Measurements from ENCODE around the gene MCC.

The MCC gene

GRCh38 chr5:113337515-113338415 lies 150.5 kb downstream of the MCC start:
- Mint-ChIP-seq H3K9me3 (no peaks in the 10 kb centered on the region), H3K36me3 (ENCODE audit: low read depth) (no peaks in the 10 kb centered on the region), H3K27ac (peak overlapping the region; percentile 73 to 80 (median 77)), H3K4me1 (peaks cover 10% of the 10 kb centered on the region), H3K27me3 (ENCODE audit: low read depth) (no peaks in the 10 kb centered on the region), H3K4me3 (no peak overlapping the region)
- no peak for TF ChIP-seq CTCF (IDR thresholded peaks at IDR 0.05; ENCODE audit: unreplicated experiment in 3 of 3)

GRCh38 chr5:113336975-113337374 lies 151.3 kb downstream of the MCC start:
- H3K9me3 Mint-ChIP-seq, result no peaks in the 10 kb centered on the region

GRCh38 chr5:113333411-113333810 lies 154.8 kb downstream of the MCC start:
- no peaks in the 10 kb centered on the region for H3K27me3 Mint-ChIP-seq (ENCODE audit: low read depth)
- no peak overlapping the region for H3K4me3 Mint-ChIP-seq
- H3K4me1 Mint-ChIP-seq, result peaks cover 17% of the 10 kb centered on the region
- H3K27ac Mint-ChIP-seq, result no peak overlapping the region
- H3K9me3 Mint-ChIP-seq, result no peaks in the 10 kb centered on the region
- no peak for TF ChIP-seq CTCF (IDR thresholded peaks at IDR 0.05; ENCODE audit: unreplicated experiment in 3 of 3)
- H3K36me3 Mint-ChIP-seq (ENCODE audit: low read depth), result no peaks in the 10 kb centered on the region

More at GRCh38 chr5:113336975-113337374, 151.3 kb downstream of the MCC start:
- peak overlapping the region; percentile 53 to 80 (median 73) for H3K27ac Mint-ChIP-seq
- no peaks in the 10 kb centered on the region for H3K27me3 Mint-ChIP-seq (ENCODE audit: low read depth)
- no peak overlapping the region for H3K4me3 Mint-ChIP-seq
- peaks cover 10% of the 10 kb centered on the region for H3K4me1 Mint-ChIP-seq
- TF ChIP-seq CTCF (IDR thresholded peaks at IDR 0.05; ENCODE audit: unreplicated experiment in 3 of 3), result peak; percentile 33 to 42 (median 42)
- no peaks in the 10 kb centered on the region for H3K36me3 Mint-ChIP-seq (ENCODE audit: low read depth)

GRCh38 chr5:113331209-113331551 lies 157.1 kb downstream of the MCC start:
- no peak overlapping the region for H3K4me3 Mint-ChIP-seq
- TF ChIP-seq CTCF (IDR thresholded peaks at IDR 0.05; ENCODE audit: unreplicated experiment in 3 of 3), result no peak
- H3K9me3 Mint-ChIP-seq, result no peaks in the 10 kb centered on the region
- H3K4me1 Mint-ChIP-seq, result peaks cover 7% of the 10 kb centered on the region
- H3K27me3 Mint-ChIP-seq (ENCODE audit: low read depth), result no peaks in the 10 kb centered on the region
- H3K27ac Mint-ChIP-seq, result no peak overlapping the region
- no peaks in the 10 kb centered on the region for H3K36me3 Mint-ChIP-seq (ENCODE audit: low read depth)

GRCh38 chr5:113330533-113331208 lies 157.6 kb downstream of the MCC start:
- no peaks in the 10 kb centered on the region for H3K27me3 Mint-ChIP-seq (ENCODE audit: low read depth)
- no peaks in the 10 kb centered on the region for H3K36me3 Mint-ChIP-seq (ENCODE audit: low read depth)
- no peaks in the 10 kb centered on the region for H3K9me3 Mint-ChIP-seq
- TF ChIP-seq CTCF (IDR thresholded peaks at IDR 0.05; ENCODE audit: unreplicated experiment in 3 of 3), result peak; percentile 53 to 71 (median 57)
- no peak overlapping the region for H3K4me3 Mint-ChIP-seq
- peaks cover 7% of the 10 kb centered on the region for H3K4me1 Mint-ChIP-seq
- peak overlapping the region in 2 of 3 experiments; percentile 11 to 18 for H3K27ac Mint-ChIP-seq

All from nephron (organoid).